T-helper 17 cell (primary cell): ENCODE measurements around the gene GRID1. TPM values are rescaled to one million over a fixed set of nuclear protein-coding genes. Genes with fewer than 3 reads are reported as not detected.

Source experiments
- ATAC-seq: fragments of 150-1000 bp; cut with Tn5 transposase; 2 replicates; pipeline ENCODE4 v1.10.0; 2021; ENCODE audit warnings: mild to moderate bottlenecking, moderate library complexity
- DNase-seq, 3 donors: peaks; one replicate each; pipeline versions ENCODE4 v3.0.0 to v3.0.0-alpha.2; 2020 to 2021
- H3K9me3 ChIP-seq: one replicate; pipeline ENCODE4 v1.7.0; 2013; ENCODE audit warnings: low read length, mild to moderate bottlenecking; ENCODE audit not compliant: control insufficient read depth, poor library complexity, severe bottlenecking
- H3K27ac Mint-ChIP-seq: one replicate; pipeline ENCODE4 v1.8.0; 2022; ENCODE audit warnings: mild to moderate bottlenecking, moderate library complexity, mixed read lengths
- H3K27me3 Mint-ChIP-seq: one replicate; pipeline ENCODE4 v1.8.0; 2022; ENCODE audit warnings: mixed read lengths
- H3K36me3 Mint-ChIP-seq: one replicate; pipeline ENCODE4 v1.8.0; 2022; ENCODE audit warnings: low read depth, mixed read lengths
- H3K4me1 Mint-ChIP-seq: one replicate; pipeline ENCODE4 v1.8.0; 2022; ENCODE audit warnings: mild to moderate bottlenecking, mixed read lengths
- H3K4me3 Mint-ChIP-seq: one replicate; pipeline ENCODE4 v1.8.0; 2022; ENCODE audit warnings: mild to moderate bottlenecking, moderate library complexity, mixed read lengths
- total RNA-seq, 4 donors: library from RNA in 2 of 4; stranded (reverse) in 2 of 4; gene quantifications; one replicate each; pipeline ENCODE4 v1.2.3 and lab custom pipeline; 2022 to 2026

The GRID1 gene
- total RNA-seq, 2 donors from 2014 or later, result not detected

DNA sequence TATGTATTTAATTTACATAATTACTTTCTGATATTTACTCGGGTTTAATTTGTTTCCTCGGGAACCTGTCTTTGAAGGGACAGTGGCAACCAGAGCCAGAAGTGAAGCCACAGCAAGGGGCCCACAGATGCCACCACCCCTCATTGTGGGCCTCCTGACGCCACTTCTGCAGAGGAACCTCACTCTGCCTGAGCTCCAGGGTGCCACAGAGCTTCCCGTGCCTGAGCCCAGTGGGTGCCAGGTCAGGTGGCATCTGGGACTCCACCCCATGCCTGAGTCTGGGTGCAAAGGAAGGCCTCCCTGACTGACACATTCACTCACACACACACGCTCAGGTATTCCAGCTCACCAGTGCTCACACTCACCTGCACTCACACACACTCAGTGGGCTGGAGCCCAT, 213.7 kb downstream of the GRID1 start:
- no peaks in the 10 kb centered on the region for H3K36me3 Mint-ChIP-seq
- H3K4me3 Mint-ChIP-seq, result no peak overlapping the region
- H3K27ac Mint-ChIP-seq, result no peak overlapping the region
- DNase-seq (no peak), ATAC-seq (no peak)
- no peaks in the 10 kb centered on the region for H3K9me3 ChIP-seq
- peaks cover 39% of the 10 kb centered on the region for H3K27me3 Mint-ChIP-seq
- H3K4me1 Mint-ChIP-seq, result no peaks in the 10 kb centered on the region

DNA sequence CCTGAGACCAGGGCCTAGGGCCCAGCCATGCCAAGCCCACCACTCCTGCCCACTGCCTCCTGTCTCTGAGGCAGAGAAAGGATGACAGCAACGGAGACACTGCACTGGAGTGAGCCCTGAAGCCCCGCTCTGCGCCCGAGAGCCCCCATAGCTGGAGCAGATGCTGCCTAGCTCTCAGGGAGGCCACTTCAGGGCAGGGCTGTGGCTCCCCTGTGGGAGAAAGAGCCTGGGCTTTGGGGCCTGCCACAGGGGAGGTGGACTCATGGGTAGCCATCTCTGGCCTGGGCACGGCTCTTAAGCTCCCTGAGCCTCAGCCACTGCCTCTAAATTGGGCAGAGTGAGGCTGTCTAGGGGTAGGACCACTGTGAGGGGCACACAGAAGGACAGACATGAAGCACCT, 214.2 kb downstream of the GRID1 start:
- Mint-ChIP-seq H3K36me3 (no peaks in the 10 kb centered on the region), H3K4me3 (no peak overlapping the region), H3K27me3 (peaks cover 39% of the 10 kb centered on the region), H3K4me1 (no peaks in the 10 kb centered on the region), H3K27ac (no peak overlapping the region)
- no peaks in the 10 kb centered on the region for H3K9me3 ChIP-seq
- no peak for DNase-seq
- no peak for ATAC-seq

DNA sequence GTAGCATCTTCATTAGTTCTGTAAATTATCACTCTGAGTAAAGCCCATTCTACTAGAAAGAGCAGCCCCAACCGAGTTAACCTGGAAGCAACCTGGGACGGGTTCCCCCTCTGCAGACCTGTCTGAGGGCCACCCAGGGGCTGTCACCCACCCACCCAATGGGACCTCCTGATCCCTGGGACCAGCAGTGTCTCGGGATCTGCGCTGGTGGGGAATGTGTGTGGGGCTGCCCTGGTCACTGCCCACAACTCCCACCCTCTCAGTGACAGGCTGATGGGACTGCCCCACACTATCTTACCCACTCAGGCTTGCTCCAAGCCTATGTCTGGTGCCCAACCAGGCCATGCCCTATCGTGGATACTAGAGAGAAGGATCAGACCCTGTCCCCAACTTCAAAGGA, 215.0 kb downstream of the GRID1 start:
- ATAC-seq, result no peak
- Mint-ChIP-seq H3K4me1 (no peaks in the 10 kb centered on the region), H3K27ac (no peak overlapping the region), H3K4me3 (no peak overlapping the region), H3K36me3 (no peaks in the 10 kb centered on the region), H3K27me3 (peaks cover 38% of the 10 kb centered on the region)
- H3K9me3 ChIP-seq, result no peaks in the 10 kb centered on the region
- no peak for DNase-seq

DNA sequence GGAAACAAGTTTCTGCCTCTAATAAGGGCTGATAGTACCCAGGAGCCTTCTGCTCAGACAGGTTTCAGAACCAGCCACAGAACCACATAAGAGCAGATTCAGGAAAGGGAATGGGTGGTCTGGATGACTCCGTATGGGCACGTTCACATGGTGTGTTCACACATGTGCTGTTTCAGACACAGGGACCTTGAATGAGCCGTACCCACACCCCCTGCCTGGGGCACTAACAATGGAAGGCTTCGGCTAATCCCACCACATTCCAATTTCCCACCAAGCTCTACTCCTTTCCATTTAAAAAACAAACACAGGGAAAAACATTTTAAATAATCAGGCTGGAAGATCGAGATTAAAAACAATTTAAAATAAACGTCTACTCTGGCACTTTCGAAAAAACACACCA, 217.3 kb downstream of the GRID1 start:
- DNase-seq, result no peak
- peaks cover 21% of the 10 kb centered on the region for H3K27me3 Mint-ChIP-seq
- no peak for ATAC-seq
- H3K4me3 Mint-ChIP-seq, result no peak overlapping the region
- no peak overlapping the region for H3K27ac Mint-ChIP-seq
- H3K4me1 Mint-ChIP-seq, result peaks cover 3% of the 10 kb centered on the region
- no peaks in the 10 kb centered on the region for H3K9me3 ChIP-seq
- no peaks in the 10 kb centered on the region for H3K36me3 Mint-ChIP-seq

DNA sequence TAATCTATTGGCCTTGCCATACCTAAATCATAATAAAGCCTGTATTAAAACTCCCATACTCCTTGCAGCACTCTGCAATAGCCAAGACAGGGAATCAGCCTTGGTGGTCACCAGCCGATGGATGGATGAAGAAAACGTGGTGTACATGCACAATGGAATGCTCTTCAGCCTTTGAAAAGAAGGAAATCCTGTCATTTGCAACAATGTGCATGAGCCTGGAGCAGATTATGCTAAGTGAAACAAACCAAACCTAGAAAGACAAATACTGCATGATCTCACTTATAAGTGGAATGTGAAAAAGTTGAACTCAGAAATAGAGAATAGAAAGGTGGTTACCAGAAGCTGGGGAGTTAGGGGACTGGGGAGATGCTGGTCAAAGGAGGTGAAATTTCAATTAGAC, 218.5 kb downstream of the GRID1 start:
- H3K4me1 Mint-ChIP-seq, result peaks cover 3% of the 10 kb centered on the region
- ATAC-seq, result no peak
- no peak overlapping the region for H3K27ac Mint-ChIP-seq
- no peak overlapping the region for H3K4me3 Mint-ChIP-seq
- no peaks in the 10 kb centered on the region for H3K36me3 Mint-ChIP-seq
- DNase-seq, result no peak
- no peaks in the 10 kb centered on the region for H3K9me3 ChIP-seq
- peaks cover 29% of the 10 kb centered on the region for H3K27me3 Mint-ChIP-seq

DNA sequence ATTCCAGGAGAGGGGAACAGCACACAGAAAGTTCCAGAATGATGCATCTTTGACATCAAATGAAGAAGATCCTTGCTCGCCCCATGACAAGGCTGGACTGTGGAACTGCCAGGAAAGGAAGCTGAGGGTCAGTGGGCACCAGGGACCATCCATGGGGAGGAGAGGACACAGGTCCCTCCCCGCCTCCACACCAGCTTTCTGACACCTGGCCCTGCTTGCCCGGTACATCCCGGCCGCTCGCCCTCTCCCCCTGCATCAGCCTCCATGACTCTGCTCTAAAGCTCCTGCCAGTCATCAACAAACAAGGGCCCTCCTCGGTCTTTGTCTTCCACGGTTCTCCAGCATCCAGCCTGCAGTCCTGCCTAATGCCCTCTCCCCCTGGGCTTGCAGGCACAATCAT, 222.3 kb downstream of the GRID1 start:
- no peak for ATAC-seq
- peaks cover 3% of the 10 kb centered on the region for H3K4me1 Mint-ChIP-seq
- no peaks in the 10 kb centered on the region for H3K9me3 ChIP-seq
- no peak overlapping the region for H3K27ac Mint-ChIP-seq
- H3K4me3 Mint-ChIP-seq, result no peak overlapping the region
- H3K36me3 Mint-ChIP-seq, result no peaks in the 10 kb centered on the region
- no peak for DNase-seq
- peaks cover 33% of the 10 kb centered on the region for H3K27me3 Mint-ChIP-seq

DNA sequence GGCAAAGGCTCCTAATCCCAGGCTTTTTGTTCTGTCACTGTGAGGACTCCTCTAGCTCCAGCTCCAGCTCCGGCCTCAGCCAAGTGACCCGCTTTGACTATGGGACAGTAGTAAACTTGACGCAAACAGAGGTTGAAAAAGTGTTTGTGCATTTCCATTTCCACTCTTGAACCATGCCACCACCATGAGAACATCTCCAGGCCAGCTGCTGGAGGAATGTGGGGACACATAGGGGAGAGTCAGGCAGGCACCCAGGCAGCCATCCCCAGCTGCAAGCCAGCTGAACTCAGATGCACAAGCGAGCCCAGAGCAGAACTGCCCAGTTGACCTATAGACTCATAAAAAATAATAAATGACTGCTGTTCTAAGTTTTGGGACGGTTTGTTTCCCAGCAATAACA, 224.7 kb downstream of the GRID1 start:
- no peaks in the 10 kb centered on the region for H3K36me3 Mint-ChIP-seq

DNA sequence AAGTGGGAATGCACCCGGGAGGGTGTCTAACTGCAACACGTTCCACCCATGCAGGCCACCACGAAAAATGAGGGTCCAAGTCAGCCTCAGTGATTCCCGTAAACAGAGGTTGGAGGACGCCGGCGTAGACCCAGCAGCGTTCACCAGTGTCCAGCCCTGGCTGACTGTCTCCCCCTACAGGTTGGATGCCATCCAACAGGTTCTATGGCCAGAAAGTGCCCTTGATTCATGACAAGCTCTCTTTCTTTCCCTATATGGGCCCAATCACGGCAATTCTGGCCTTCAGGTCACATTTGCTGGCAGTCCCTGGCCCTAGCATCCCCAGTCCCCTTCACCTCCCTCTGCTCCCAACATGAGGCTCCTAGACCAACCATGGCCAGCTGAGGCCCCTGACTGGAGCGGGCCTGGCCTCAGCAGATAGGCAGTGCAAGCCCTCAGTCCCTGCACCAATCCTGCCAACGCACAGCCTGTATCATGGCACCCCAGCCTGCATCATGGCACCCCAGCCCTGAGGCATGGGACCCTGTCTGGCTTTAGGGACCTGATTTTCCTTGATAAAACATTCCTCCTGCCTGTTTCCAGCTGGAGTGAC, 227.4 kb downstream of the GRID1 start:
- Mint-ChIP-seq H3K36me3 (no peaks in the 10 kb centered on the region), H3K27me3 (peaks cover 18% of the 10 kb centered on the region), H3K4me3 (no peak overlapping the region), H3K4me1 (no peaks in the 10 kb centered on the region), H3K27ac (no peak overlapping the region)
- ATAC-seq (no peak), DNase-seq (no peak)
- no peaks in the 10 kb centered on the region for H3K9me3 ChIP-seq

More for the DNA sequence above, 224.7 kb downstream of the GRID1 start:
- H3K4me1 Mint-ChIP-seq, result peaks cover 3% of the 10 kb centered on the region
- H3K27me3 Mint-ChIP-seq, result peaks cover 24% of the 10 kb centered on the region
- no peak for DNase-seq
- H3K27ac Mint-ChIP-seq, result no peak overlapping the region
- no peak overlapping the region for H3K4me3 Mint-ChIP-seq
- no peak for ATAC-seq
- H3K9me3 ChIP-seq, result no peaks in the 10 kb centered on the region

DNA sequence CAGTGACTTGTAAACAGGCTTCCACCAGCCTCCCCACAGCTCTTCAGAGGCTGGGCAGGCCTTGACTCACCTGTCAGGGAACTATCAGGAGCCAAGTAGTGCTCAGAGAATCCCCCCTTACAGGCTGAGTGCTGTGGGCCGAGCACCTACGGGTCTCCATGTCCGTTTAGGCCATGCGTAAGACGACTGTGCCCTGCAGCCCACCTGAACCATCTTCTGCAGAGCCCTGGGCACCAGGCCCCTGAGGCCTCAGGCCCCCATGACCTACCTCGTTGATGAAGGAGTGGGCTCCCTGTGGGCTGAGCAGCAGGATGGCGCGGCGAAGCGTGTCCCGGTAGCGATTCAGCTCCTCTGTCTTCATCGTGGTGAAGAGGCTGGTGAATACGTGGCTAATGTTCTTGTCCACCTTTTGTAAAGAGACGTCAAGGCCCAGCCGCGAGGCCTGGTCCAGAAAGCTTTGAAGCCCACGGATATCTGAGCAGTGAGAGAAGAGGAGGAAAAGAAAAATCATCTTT, 228.0 kb downstream of the GRID1 start:
- H3K27me3 Mint-ChIP-seq, result peaks cover 14% of the 10 kb centered on the region
- no peak overlapping the region for H3K4me3 Mint-ChIP-seq
- H3K4me1 Mint-ChIP-seq, result no peaks in the 10 kb centered on the region
- H3K36me3 Mint-ChIP-seq, result no peaks in the 10 kb centered on the region
- DNase-seq (no peak), ATAC-seq (no peak)
- no peaks in the 10 kb centered on the region for H3K9me3 ChIP-seq
- no peak overlapping the region for H3K27ac Mint-ChIP-seq

DNA sequence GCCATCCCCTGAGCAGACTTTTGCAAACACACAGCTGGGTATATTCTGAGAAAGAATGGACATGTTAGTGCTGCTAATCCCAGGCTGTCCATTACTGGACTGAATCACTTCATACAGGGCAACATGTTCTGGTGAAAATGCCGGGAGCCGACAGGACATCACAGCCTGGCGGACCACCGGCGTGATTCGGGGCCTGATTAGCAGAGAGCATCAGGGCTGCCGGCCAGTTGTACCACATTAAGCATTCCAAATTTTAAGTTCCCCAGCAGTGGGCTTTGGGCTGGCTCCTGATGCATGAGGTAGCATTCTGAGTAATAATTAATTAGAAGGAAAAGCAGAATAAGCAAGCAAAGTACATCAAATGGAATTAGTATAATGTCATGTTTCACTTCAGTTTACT, 229.0 kb downstream of the GRID1 start:
- H3K27ac Mint-ChIP-seq, result no peak overlapping the region
- ATAC-seq (no peak), DNase-seq (no peak)
- no peaks in the 10 kb centered on the region for H3K4me1 Mint-ChIP-seq
- no peaks in the 10 kb centered on the region for H3K9me3 ChIP-seq
- H3K27me3 Mint-ChIP-seq, result peaks cover 9% of the 10 kb centered on the region
- no peak overlapping the region for H3K4me3 Mint-ChIP-seq
- H3K36me3 Mint-ChIP-seq, result no peaks in the 10 kb centered on the region

DNA sequence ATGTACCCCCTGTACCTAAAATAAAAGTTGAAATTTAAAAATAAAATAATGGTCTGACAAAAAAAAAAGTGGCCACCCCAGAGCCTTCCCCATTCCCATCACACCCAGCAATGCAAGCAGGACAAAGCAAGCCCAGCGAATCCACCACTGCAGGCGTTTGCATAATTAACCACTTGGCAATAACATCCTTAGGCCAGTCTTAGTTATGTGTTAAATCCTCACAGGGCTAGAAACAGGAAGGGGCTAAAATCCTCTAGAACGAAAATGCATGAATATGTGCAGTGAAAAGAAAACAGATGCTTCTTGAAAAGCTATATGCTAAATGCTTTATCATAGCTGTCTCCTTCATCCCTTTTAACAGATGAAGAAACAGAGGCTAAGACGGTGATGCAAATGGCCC, 229.7 kb downstream of the GRID1 start:
- no peak overlapping the region for H3K27ac Mint-ChIP-seq
- H3K36me3 Mint-ChIP-seq, result no peaks in the 10 kb centered on the region
- peaks cover 9% of the 10 kb centered on the region for H3K27me3 Mint-ChIP-seq
- no peaks in the 10 kb centered on the region for H3K4me1 Mint-ChIP-seq
- ATAC-seq (no peak), DNase-seq (no peak)
- H3K4me3 Mint-ChIP-seq, result no peak overlapping the region
- no peaks in the 10 kb centered on the region for H3K9me3 ChIP-seq

DNA sequence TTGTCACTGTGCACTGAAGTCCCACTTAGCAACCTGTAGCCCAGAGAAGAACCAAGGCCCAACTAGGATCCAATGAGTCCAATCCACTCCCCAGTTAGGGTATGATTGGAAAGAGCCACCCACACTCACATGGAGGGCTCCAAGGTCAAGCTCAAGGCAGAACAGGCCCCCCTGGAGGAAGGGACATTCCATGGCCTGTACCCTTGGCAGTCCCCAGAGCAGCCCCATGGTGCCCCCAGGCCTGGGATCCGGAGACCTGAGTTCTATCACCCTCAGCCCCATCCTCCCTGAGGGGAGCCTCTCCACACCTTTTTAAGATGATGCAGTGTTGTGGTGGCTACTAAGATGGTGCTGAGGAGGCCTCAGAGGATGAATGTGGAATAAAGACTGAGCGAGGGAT, 231.4 kb downstream of the GRID1 start:
- H3K9me3 ChIP-seq, result no peaks in the 10 kb centered on the region
- no peaks in the 10 kb centered on the region for H3K36me3 Mint-ChIP-seq
- H3K4me1 Mint-ChIP-seq, result no peaks in the 10 kb centered on the region
- H3K27me3 Mint-ChIP-seq, result peaks cover 9% of the 10 kb centered on the region
- H3K27ac Mint-ChIP-seq, result no peak overlapping the region
- no peak for DNase-seq
- ATAC-seq, result no peak
- H3K4me3 Mint-ChIP-seq, result no peak overlapping the region

DNA sequence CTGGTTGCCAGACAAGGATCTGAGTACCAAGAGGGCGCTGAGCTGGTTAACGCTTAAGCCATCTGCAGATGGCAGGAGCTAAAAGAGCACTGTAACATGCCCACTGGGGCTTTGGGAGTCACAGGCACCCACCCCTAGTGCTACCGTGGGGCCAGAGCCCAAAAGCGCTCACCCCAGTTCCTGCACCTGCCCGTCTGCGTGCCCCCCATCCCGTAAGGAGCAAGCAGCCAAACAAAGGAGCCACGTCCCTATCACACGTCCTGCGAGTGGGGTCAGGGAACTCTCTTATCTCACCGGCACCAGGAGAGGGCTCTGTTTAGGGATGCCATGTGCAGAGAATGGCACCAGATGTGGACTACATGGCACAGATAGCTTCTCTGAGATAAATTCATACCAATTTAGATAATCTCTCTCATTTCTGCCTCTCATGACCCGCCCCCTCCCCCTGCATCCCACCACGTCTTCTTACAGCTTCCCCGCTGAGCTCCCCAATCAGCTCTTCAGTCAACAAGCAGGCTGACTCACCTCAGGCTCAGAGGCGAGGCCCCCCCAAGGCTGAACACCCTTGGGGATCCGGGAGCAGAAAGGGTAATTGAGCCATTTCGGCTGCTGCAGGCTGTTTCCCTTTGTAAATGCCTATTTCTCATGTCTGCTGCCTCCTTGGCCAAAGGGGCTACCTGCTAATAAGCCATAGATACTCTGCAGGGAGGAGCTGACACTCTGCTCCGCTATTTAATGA, 235.7 kb downstream of the GRID1 start:
- ATAC-seq, result no peak
- no peak for DNase-seq
- Mint-ChIP-seq H3K27ac (no peak overlapping the region), H3K4me1 (peaks cover 2% of the 10 kb centered on the region), H3K4me3 (no peak overlapping the region), H3K27me3 (peaks cover 36% of the 10 kb centered on the region), H3K36me3 (no peaks in the 10 kb centered on the region)
- no peaks in the 10 kb centered on the region for H3K9me3 ChIP-seq

DNA sequence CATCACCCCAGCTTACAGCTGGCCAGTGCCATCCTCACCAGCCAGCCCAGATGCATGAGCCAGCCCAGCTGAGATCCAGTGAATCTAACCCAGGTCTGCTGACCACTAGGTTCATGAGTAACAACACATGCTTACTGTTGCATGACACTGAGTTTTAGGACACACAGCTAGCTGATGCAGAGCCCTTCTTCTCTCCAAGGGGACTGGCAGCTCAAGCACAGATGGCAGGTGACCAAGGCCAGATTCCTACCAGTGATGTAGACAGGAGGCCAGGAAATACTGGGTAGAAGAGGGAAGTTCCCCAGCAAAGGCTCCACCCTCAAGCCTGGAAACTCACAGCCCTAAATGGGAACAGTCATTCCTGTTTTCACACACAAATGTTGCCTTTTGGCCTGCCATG, 236.6 kb downstream of the GRID1 start:
- DNase-seq, result no peak
- no peaks in the 10 kb centered on the region for H3K36me3 Mint-ChIP-seq

More for the DNA sequence above, 236.6 kb downstream of the GRID1 start:
- Mint-ChIP-seq H3K4me1 (peaks cover 2% of the 10 kb centered on the region), H3K4me3 (no peak overlapping the region), H3K27me3 (peaks cover 36% of the 10 kb centered on the region), H3K27ac (no peak overlapping the region)
- H3K9me3 ChIP-seq, result no peaks in the 10 kb centered on the region
- ATAC-seq, result no peak
